Memory B cell (primary cell): Measurements from ENCODE around the gene TACC3.

Source experiments
- ATAC-seq: fragments of 150-1000 bp; cut with Tn5 transposase; 2 replicates; pipeline ENCODE4 v1.10.0; 2021; ENCODE audit warnings: low read depth, mild to moderate bottlenecking, moderate library complexity
- DNase-seq, 2 donors: peaks; one replicate each; pipeline ENCODE4 v3.0.0; 2022; ENCODE audit warnings: low spot score in 2 of 2
- H3K27ac Mint-ChIP-seq: one replicate; pipeline ENCODE4 v1.8.0; 2022; ENCODE audit warnings: mild to moderate bottlenecking, moderate library complexity, mixed read lengths
- H3K27me3 Mint-ChIP-seq: one replicate; pipeline ENCODE4 v1.8.0; 2022; ENCODE audit warnings: mixed read lengths
- H3K36me3 Mint-ChIP-seq: one replicate; pipeline ENCODE4 v1.8.0; 2022; ENCODE audit warnings: mild to moderate bottlenecking, mixed read lengths
- H3K4me1 Mint-ChIP-seq: one replicate; pipeline ENCODE4 v1.8.0; 2022; ENCODE audit warnings: mixed read lengths
- H3K4me3 Mint-ChIP-seq: one replicate; pipeline ENCODE4 v1.8.0; 2022; ENCODE audit warnings: mild to moderate bottlenecking, moderate library complexity, mixed read lengths
- H3K9me3 Mint-ChIP-seq: one replicate; pipeline ENCODE4 v1.8.0; 2022; ENCODE audit warnings: mixed read lengths

TACC3 gene

GRCh38 chr4:1713003-1713851, 8.1 kb upstream of the TACC3 start:
- DNase-seq (no peak), ATAC-seq (no peak)
- H3K4me3 Mint-ChIP-seq: peak overlapping the region; percentile 97
- peak overlapping the region; percentile 94 for H3K27ac Mint-ChIP-seq
- no peaks in the 10 kb centered on the region for H3K27me3 Mint-ChIP-seq
- peaks cover 40% of the 10 kb centered on the region for H3K4me1 Mint-ChIP-seq
- H3K9me3 Mint-ChIP-seq: no peaks in the 10 kb centered on the region
- peaks cover 6% of the 10 kb centered on the region for H3K36me3 Mint-ChIP-seq

DNA sequence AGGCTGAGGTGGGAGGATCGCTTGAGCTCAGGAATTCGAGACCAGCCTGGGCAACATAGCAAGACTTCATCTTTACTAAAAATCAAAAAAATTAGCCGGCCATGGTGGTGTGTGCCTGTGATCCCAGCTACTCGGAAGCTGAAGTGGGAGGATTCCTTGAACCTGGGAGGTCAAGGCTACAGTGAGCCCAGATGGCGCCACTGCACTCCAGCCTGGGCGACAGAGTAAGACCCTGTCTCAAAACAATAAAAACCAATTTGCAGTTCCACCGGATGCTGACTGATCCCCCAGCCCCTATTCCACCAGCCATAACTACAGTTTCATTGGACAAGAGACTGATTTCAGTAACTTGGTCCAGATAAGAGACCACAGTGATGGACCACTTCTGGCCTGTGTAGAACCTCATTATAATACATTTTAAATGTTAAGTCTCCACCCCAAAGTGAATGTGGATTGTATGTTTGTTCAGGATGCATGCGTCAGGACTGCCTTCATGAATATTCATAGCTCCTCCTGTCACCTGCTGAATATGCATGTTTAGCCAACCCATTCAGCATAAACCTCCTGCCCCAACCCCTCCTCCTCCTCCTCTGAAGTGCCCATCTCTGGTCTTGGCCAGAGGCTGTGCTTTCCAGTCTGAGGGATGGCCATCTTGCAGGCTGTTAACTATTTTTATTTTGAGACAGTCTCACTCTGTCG, 6.9 kb upstream of the TACC3 start:
- Mint-ChIP-seq H3K27ac (peak overlapping the region; percentile 94), H3K9me3 (no peaks in the 10 kb centered on the region), H3K27me3 (no peaks in the 10 kb centered on the region), H3K4me1 (peaks cover 37% of the 10 kb centered on the region), H3K36me3 (peaks cover 7% of the 10 kb centered on the region), H3K4me3 (peak overlapping the region; percentile 97)
- no peak for DNase-seq
- no peak for ATAC-seq

- Mint-ChIP-seq H3K4me3 (peak overlapping the region; percentile 61), H3K4me1 (peaks cover 38% of the 10 kb centered on the region), H3K36me3 (peaks cover 6% of the 10 kb centered on the region), H3K9me3 (no peaks in the 10 kb centered on the region), H3K27ac (peak overlapping the region; percentile 79), H3K27me3 (no peaks in the 10 kb centered on the region)
- ATAC-seq: peak; percentile 4
- DNase-seq: no peak
These were observed 6.1 kb upstream of the TACC3 start for GRCh38 chr4:1715002-1715758.

DNA sequence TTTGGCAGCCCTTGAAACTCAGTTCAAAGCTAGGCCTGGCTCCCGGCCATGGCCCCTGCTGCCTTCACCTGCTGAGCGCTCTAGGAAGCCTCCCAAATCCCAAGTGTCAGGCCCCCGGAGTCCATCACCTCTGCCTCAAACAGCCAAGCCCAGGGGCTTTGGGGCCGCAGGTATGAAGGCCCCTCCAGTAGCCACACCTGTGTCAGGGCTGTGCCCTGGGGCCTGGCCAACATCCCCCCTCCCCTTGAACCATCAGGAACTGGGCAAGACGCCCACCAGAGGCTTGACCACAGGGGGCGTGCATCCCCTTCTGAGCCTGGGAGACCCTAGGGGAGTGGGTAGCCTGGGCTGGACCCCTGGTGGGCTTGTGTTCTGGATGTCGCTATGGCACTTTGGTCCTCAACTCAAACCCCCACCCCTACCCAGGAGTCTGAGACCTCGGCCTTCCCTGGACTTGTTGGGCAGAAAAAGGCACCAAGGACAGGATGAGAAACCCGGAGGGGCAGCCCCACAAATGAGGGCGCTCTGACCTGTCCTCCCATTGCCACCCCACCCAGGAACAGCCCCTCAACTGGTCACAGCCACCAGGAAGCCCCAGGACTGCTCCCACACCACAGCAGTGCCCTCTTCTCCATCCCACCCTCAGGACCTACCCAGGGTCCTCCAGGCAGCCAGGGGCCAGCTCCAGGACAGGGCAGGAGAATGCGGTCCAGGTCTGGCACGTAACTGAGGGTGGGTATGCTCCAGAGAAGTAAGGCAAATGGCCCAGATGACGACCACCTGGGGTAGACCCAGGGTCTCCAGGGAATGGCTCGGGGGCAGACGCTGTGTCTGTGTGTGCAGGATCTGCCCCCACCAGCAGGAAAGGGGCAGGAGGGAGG, 5.0 kb upstream of the TACC3 start:
- H3K27ac Mint-ChIP-seq: peak overlapping the region; percentile 79
- no peaks in the 10 kb centered on the region for H3K9me3 Mint-ChIP-seq
- DNase-seq (no peak), ATAC-seq (no peak)
- no peaks in the 10 kb centered on the region for H3K27me3 Mint-ChIP-seq
- peaks cover 33% of the 10 kb centered on the region for H3K4me1 Mint-ChIP-seq
- no peak overlapping the region for H3K4me3 Mint-ChIP-seq
- H3K36me3 Mint-ChIP-seq: peaks cover 4% of the 10 kb centered on the region

GRCh38 chr4:1717129-1718094, 3.9 kb upstream of the TACC3 start:
- H3K9me3 Mint-ChIP-seq: no peaks in the 10 kb centered on the region
- H3K27me3 Mint-ChIP-seq: no peaks in the 10 kb centered on the region
- ATAC-seq (no peak), DNase-seq (no peak)
- no peak overlapping the region for H3K4me3 Mint-ChIP-seq
- H3K36me3 Mint-ChIP-seq: peaks cover 3% of the 10 kb centered on the region
- peak overlapping the region; percentile 67 for H3K27ac Mint-ChIP-seq
- peaks cover 38% of the 10 kb centered on the region for H3K4me1 Mint-ChIP-seq

DNA sequence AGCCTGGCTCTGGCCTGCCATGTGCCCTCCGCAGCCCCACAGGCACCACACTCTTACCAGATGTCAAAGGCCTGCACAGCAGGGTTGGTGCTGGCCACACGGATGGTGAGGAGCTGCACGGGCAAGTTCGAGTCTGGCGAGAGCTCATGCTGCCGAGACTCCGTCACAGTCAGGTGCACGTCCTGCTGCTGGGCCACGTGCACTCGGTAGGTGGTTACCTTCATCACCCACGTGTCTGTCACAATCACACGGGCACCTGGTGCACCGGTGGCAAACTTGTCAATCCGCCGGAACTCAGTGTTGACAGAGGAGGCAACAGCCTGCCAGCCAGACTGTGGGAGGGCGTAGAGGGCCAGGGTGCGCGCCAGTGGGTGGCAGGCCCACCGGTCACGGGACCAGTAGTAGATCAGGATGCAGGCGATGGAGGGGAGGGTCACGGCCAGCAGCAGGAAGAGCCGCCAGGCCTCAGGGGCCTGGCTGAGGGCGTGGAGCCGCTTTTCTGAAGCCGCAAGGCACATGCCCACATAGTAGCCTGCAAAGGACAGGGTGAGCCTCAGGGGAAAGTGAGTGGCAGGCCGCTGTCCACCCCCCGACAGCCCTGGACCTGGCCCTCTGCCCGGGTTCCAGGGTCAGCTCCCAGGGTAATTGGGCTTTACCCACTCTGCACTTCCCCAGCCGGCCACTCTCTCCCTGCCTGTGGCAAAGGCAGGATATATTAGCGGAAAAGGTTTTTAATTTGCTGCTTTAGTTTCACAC, 3.0 kb upstream of the TACC3 start:
- Mint-ChIP-seq H3K4me3 (no peak overlapping the region), H3K4me1 (peaks cover 46% of the 10 kb centered on the region)

DNA sequence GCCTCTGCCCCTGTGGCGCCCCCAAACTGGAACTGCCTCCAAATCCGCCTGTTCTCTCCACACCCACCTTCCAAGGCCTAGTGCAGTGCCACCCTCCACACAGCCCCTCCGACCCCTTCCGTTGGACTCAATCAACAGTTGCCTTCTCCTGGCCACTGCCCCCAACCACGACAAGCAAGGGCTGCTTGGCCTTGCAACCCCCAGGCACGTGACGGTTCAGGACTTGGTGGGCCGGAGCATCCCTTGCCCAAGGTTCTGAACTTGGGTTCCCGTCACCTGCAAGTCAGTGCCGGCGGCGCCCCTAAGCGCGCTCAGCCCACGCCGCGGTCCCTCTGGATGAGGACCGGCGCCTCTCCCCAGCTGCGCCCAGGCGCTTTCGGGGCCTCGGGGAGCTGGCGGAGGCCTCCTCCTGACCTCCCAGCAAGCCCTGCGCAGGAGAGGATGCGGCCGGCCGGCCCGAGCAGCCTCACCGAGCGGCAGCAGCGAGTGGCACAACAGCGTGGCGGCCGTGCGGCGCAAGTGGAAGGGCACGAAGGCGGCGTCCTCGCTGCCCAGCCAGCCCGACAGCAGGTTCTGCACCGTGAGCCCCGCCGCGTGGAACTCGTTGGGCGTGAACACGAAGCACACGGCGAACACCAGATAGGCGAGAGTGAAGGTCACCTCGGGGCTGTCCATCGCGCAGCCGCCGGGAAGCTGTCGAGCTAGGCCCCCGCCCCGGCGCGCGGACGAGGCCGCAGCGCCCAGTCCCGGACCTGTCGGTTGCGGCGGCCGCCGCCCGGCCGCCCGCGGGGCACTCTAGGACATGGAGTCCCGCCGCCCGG, 948 bp upstream of the TACC3 start:
- Mint-ChIP-seq H3K36me3 (peaks cover 3% of the 10 kb centered on the region), H3K27ac (peak overlapping the region; percentile 90), H3K27me3 (no peaks in the 10 kb centered on the region), H3K4me1 (peaks cover 40% of the 10 kb centered on the region), H3K4me3 (peak overlapping the region; percentile 90), H3K9me3 (no peaks in the 10 kb centered on the region)
- DNase-seq (peak in 1 of 2 donors; percentile 48), ATAC-seq (no peak)

More for the DNA sequence above, 3.0 kb upstream of the TACC3 start:
- ATAC-seq (peak; percentile 6), DNase-seq (peak in 1 of 2 donors; percentile 43)
- Mint-ChIP-seq H3K36me3 (peaks cover 3% of the 10 kb centered on the region), H3K9me3 (no peaks in the 10 kb centered on the region), H3K27me3 (no peaks in the 10 kb centered on the region), H3K27ac (peak overlapping the region; percentile 67)

- H3K4me3 Mint-ChIP-seq: peak overlapping the region; percentile 85
- H3K27me3 Mint-ChIP-seq: no peaks in the 10 kb centered on the region
- H3K27ac Mint-ChIP-seq: peak overlapping the region; percentile 96
- DNase-seq: no peak
- H3K4me1 Mint-ChIP-seq: peaks cover 43% of the 10 kb centered on the region
- H3K36me3 Mint-ChIP-seq: peaks cover 8% of the 10 kb centered on the region
- no peak for ATAC-seq
- no peaks in the 10 kb centered on the region for H3K9me3 Mint-ChIP-seq
These were observed 587 bp downstream of the TACC3 start for GRCh38 chr4:1721666-1722550.

GRCh38 chr4:1722551-1723118, 1.3 kb downstream of the TACC3 start:
- Mint-ChIP-seq H3K4me3 (peak overlapping the region; percentile 85), H3K36me3 (peaks cover 8% of the 10 kb centered on the region), H3K27me3 (no peaks in the 10 kb centered on the region), H3K27ac (peak overlapping the region; percentile 96), H3K4me1 (peaks cover 47% of the 10 kb centered on the region), H3K9me3 (no peaks in the 10 kb centered on the region)
- DNase-seq: no peak
- ATAC-seq: no peak

DNA sequence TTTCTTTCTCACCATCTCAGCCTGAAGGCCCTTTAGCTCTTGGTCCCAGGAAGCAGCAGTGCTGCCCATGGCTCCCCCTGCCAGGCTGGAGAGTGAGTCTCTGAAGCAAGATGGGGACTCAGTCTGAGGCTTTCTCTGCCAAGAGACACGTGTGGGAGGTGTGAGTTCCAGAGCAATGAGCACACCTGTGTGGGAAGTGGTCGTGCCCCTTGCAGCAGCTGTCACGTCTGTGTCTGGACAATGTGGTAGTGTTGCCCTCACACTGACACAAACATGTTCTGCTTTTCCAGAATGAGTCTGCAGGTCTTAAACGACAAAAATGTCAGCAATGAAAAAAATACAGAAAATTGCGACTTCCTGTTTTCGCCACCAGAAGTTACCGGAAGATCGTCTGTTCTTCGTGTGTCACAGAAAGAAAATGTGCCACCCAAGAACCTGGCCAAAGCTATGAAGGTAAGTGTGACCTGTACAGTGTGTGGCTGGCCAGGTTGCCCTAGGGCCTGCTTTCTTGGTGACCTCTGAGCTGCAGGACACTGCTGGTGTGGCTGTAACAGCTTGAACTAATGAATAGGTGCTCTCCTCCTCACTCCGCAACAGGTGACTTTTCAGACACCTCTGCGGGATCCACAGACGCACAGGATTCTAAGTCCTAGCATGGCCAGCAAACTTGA, 1.9 kb downstream of the TACC3 start:
- DNase-seq (peak; percentile 59 to 68), ATAC-seq (peak; percentile 55)
- Mint-ChIP-seq H3K27ac (peak overlapping the region; percentile 96), H3K4me3 (peak overlapping the region; percentile 85), H3K9me3 (no peaks in the 10 kb centered on the region), H3K27me3 (no peaks in the 10 kb centered on the region), H3K4me1 (peaks cover 44% of the 10 kb centered on the region), H3K36me3 (peaks cover 9% of the 10 kb centered on the region)
